Loucy (cell line): ENCODE measurements around the gene MAPT.
A peak's percentile ranks its signal among the peaks of the same experiment; 100 is the strongest.

ENCODE experiments used
- CTCF ChIP-seq: fragments of 200-600 bp; sonication (generic); conservative IDR thresholded peaks from 2 replicates; pipeline ENCODE4 v1.5.1; 2014; ENCODE audit warnings: mild to moderate bottlenecking, antibody characterized with exemption, low read length
- EZH2phosphoT487 ChIP-seq: fragments of 200-600 bp; IDR thresholded peaks from 2 replicates; pipeline ENCODE4 v1.6.1; 2018; ENCODE audit warnings: antibody characterized with exemption, mild to moderate bottlenecking, moderate library complexity, borderline replicate concordance

GRCh38 chr17:46061435-46061834 lies 167.1 kb downstream of the MAPT start:
- peak; percentile 54 for TF ChIP-seq CTCF
- no peak for TF ChIP-seq EZH2phosphoT487
